NCI-H345 (cell line): ENCODE data around the gene SNCG.
"Not testable (repeated sequence)": the region's sequence is repeated elsewhere in the genome, so short reads cannot be mapped to it uniquely, and the experiment has no call there.

ENCODE experiments used
- DNase-seq: peaks from one replicate; lab custom pipeline; 2025; lab: John Stamatoyannopoulos, UW

SNCG gene

GRCh38 chr10:86945361-86946212 lies 12.8 kb upstream of the SNCG start:
- peak; percentile 30 for DNase-seq

- DNase-seq: peak; percentile 83
Observed at GRCh38 chr10:86946213-86947155, 11.9 kb upstream of the SNCG start.

GRCh38 chr10:86947806-86948205 lies 10.6 kb upstream of the SNCG start:
- DNase-seq: not testable (repeated sequence)

- no peak for DNase-seq
Observed at GRCh38 chr10:86950349-86950748, 8.1 kb upstream of the SNCG start.

GRCh38 chr10:86951184-86951761 lies 7.1 kb upstream of the SNCG start:
- DNase-seq: no peak

GRCh38 chr10:86952106-86952505 lies 6.3 kb upstream of the SNCG start:
- no peak for DNase-seq

- DNase-seq: not testable (repeated sequence)
Observed at GRCh38 chr10:86952697-86953096, 5.7 kb upstream of the SNCG start.

GRCh38 chr10:86953747-86954680 lies 4.4 kb upstream of the SNCG start:
- no peak for DNase-seq

- DNase-seq: no peak
Observed at GRCh38 chr10:86954681-86955500, 3.5 kb upstream of the SNCG start.

- DNase-seq: no peak
Observed at GRCh38 chr10:86955501-86956194, 2.8 kb upstream of the SNCG start.

GRCh38 chr10:86956195-86956847 lies 2.1 kb upstream of the SNCG start:
- no peak for DNase-seq

GRCh38 chr10:86956848-86957448 lies 1.5 kb upstream of the SNCG start:
- DNase-seq: no peak

GRCh38 chr10:86957471-86958115 lies 806 bp upstream of the SNCG start, which contains the start of gene MMRN2:
MMRN2 (minus strand) TSS chr10:86957615; CDS start chr10:86957541, 74 bp downstream.
- no peak for DNase-seq

GRCh38 chr10:86958901-86959736 lies 720 bp downstream of the SNCG start:
- DNase-seq: no peak

- no peak for DNase-seq
Observed at GRCh38 chr10:86959737-86960002, 1.3 kb downstream of the SNCG start.

- DNase-seq: no peak
Observed at GRCh38 chr10:86960003-86960862, 1.8 kb downstream of the SNCG start.
